Activated naive CD8-positive, alpha-beta T cell treated with anti-CD3 and anti-CD28 coated beads, Interleukin-2, amount 50 U/mL, for 24 hours (primary cell): ENCODE measurements around the gene CPSF4L.

Experiments used
- ATAC-seq: fragments of 150-1000 bp; cut with Tn5 transposase; one replicate; pipeline ENCODE4 v1.10.0; 2021
- DNase-seq: peaks from one replicate; pipeline ENCODE4 v3.0.0; 2021
- H3K27ac Mint-ChIP-seq: one replicate; pipeline ENCODE4 v1.8.0; 2021; ENCODE audit warnings: mild to moderate bottlenecking, mixed read lengths
- H3K27me3 Mint-ChIP-seq: one replicate; pipeline ENCODE4 v1.8.0; 2021; ENCODE audit warnings: mixed read lengths
- H3K36me3 Mint-ChIP-seq: one replicate; pipeline ENCODE4 v1.8.0; 2021; ENCODE audit warnings: low read depth, mixed read lengths
- H3K4me1 Mint-ChIP-seq: one replicate; pipeline ENCODE4 v1.8.0; 2021; ENCODE audit warnings: mixed read lengths
- H3K4me3 Mint-ChIP-seq: one replicate; pipeline ENCODE4 v1.8.0; 2021; ENCODE audit warnings: mild to moderate bottlenecking, moderate library complexity, mixed read lengths
- H3K9me3 Mint-ChIP-seq: one replicate; pipeline ENCODE4 v1.8.0; 2021; ENCODE audit warnings: mixed read lengths

Gene CPSF4L

GRCh38 chr17:73293480-73293911, 31.8 kb upstream of the CPSF4L start:
- Mint-ChIP-seq H3K27me3 (peaks cover 4% of the 10 kb centered on the region), H3K36me3 (no peaks in the 10 kb centered on the region), H3K27ac (no peak overlapping the region), H3K4me1 (peaks cover 20% of the 10 kb centered on the region), H3K9me3 (no peaks in the 10 kb centered on the region), H3K4me3 (no peak overlapping the region)
- no peak for DNase-seq
- no peak for ATAC-seq

DNA sequence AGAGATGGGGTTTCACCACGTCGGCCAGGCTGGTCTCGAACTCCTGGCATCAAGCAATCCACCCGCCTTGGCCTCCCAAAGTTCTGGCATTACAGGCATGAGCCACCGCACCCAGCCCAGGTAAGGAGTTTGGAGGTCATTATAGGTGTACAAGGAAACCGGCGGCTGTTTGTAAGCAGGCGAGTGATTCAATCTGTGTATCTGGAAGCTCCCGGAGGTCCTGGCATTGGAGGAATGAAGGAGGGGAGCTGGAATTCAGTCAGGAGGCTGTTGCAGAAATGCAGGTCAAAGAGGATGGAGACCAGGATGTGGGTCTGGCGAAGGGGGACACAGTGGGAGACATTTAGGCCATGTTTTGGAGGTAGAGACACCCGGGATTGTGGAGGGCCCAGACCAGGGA, 31.4 kb upstream of the CPSF4L start:
- H3K36me3 Mint-ChIP-seq, result no peaks in the 10 kb centered on the region

DNA sequence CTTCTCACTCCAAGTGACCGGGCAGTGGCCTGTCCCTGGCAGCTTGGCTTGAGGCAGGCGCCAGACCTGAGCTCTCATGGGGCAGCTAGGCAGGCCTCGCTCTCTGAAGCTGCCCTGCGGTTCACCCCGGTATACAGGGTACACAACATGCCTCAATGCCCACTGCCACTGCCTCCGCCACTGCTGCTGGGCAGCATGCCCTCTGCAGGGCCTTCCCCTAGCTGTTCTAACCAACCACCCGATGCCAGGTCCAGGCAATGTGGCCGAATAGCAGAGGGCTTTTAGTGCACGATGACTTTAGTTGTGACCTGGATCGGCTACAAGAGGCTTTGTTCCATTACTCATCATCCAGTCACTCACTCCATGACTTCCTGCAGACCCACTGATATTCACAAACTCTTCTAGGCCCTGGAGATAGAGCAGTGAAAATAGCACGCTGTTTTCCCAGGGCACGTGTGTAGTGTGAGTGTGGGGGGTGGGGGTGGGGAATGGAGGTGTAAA, 30.4 kb upstream of the CPSF4L start:
- Mint-ChIP-seq H3K4me3 (no peak overlapping the region), H3K36me3 (no peaks in the 10 kb centered on the region)
- ATAC-seq, result no peak

More for the DNA sequence above, 31.4 kb upstream of the CPSF4L start:
- Mint-ChIP-seq H3K9me3 (no peaks in the 10 kb centered on the region), H3K27me3 (peaks cover 3% of the 10 kb centered on the region), H3K4me3 (no peak overlapping the region), H3K4me1 (peaks cover 20% of the 10 kb centered on the region), H3K27ac (no peak overlapping the region)
- DNase-seq (no peak), ATAC-seq (no peak)

GRCh38 chr17:73291260-73291801, 29.7 kb upstream of the CPSF4L start:
- DNase-seq, result no peak
- Mint-ChIP-seq H3K9me3 (no peaks in the 10 kb centered on the region), H3K4me1 (peaks cover 20% of the 10 kb centered on the region), H3K27me3 (peaks cover 2% of the 10 kb centered on the region), H3K27ac (no peak overlapping the region), H3K36me3 (no peaks in the 10 kb centered on the region), H3K4me3 (no peak overlapping the region)
- ATAC-seq, result peak; percentile 44

More for the DNA sequence above, 30.4 kb upstream of the CPSF4L start:
- H3K27me3 Mint-ChIP-seq, result peaks cover 2% of the 10 kb centered on the region
- H3K27ac Mint-ChIP-seq, result no peak overlapping the region
- H3K4me1 Mint-ChIP-seq, result peaks cover 20% of the 10 kb centered on the region
- no peaks in the 10 kb centered on the region for H3K9me3 Mint-ChIP-seq
- no peak for DNase-seq

- Mint-ChIP-seq H3K27ac (no peak overlapping the region), H3K36me3 (no peaks in the 10 kb centered on the region), H3K9me3 (no peaks in the 10 kb centered on the region), H3K4me1 (peaks cover 20% of the 10 kb centered on the region), H3K27me3 (peaks cover 2% of the 10 kb centered on the region), H3K4me3 (no peak overlapping the region)
- ATAC-seq (no peak), DNase-seq (no peak)
Observed at GRCh38 chr17:73290399-73291259, 28.9 kb upstream of the CPSF4L start.

DNA sequence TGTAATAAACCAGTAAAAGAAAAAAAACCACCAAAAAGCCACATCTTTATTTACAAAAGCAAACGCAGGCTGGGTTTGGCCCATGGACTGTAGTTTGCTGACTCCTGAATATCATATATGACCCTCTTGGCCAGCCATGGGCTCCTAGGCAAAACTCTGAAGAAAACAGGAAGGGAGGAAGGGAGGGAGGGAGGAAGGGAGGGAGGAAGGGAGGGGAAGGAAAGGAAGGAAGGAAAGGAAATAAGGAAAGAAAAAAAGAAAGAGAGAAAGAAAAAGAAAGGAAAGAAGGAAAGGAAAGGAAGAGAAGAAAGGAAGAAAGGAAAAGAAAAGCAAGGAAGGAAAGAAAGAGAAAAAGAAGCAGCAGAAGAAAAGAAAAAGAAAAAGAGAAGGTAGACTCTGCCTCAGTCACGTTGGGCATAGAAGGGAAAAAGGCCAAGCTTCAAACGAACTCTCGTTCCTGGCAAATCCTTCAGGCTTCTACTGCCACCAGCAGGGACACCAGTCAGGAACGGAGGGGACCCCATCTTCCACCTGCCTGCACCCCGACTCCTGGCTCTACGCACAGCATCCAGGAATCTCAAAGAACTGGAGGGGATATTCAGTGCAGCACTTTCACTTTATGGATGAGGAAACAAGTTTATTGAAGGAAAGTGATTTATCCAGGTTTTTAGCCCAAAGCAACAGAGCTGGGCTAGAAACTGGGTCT, 28.0 kb upstream of the CPSF4L start:
- H3K27ac Mint-ChIP-seq, result no peak overlapping the region
- no peak for ATAC-seq
- no peaks in the 10 kb centered on the region for H3K9me3 Mint-ChIP-seq
- H3K36me3 Mint-ChIP-seq, result no peaks in the 10 kb centered on the region
- H3K4me3 Mint-ChIP-seq, result no peak overlapping the region
- no peak for DNase-seq
- H3K4me1 Mint-ChIP-seq, result peaks cover 20% of the 10 kb centered on the region
- peaks cover 2% of the 10 kb centered on the region for H3K27me3 Mint-ChIP-seq

- peaks cover 2% of the 10 kb centered on the region for H3K27me3 Mint-ChIP-seq
Observed at GRCh38 chr17:73288534-73289302, 27.0 kb upstream of the CPSF4L start.

DNA sequence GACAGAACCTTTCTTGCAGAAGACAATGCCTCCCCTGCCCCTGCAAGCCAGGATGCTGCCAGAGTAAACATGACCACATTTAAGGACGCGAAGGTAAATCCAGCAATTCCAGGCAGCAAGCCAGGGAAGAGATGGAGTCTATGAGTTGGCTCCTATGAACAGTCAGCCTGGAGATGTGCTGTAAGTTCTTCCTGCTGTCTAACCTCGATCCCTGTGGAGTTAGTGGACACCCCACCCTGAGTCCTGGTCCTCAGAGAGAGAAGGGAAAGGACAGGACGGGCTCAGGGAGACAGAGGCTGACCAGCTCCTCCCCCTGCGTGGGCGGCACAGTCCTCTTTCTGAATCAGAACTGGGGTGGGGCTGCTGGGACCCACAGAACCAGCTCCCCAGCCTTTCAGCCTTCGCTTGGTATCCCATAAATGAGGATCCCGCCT, 25.2 kb upstream of the CPSF4L start:
- Mint-ChIP-seq H3K9me3 (no peaks in the 10 kb centered on the region), H3K4me3 (no peak overlapping the region), H3K4me1 (peaks cover 16% of the 10 kb centered on the region), H3K27me3 (peaks cover 2% of the 10 kb centered on the region), H3K36me3 (no peaks in the 10 kb centered on the region), H3K27ac (no peak overlapping the region)
- ATAC-seq (no peak), DNase-seq (no peak)

More at GRCh38 chr17:73288534-73289302, 27.0 kb upstream of the CPSF4L start:
- Mint-ChIP-seq H3K36me3 (no peaks in the 10 kb centered on the region), H3K4me3 (no peak overlapping the region), H3K4me1 (peaks cover 20% of the 10 kb centered on the region), H3K9me3 (no peaks in the 10 kb centered on the region), H3K27ac (no peak overlapping the region)
- no peak for ATAC-seq
- no peak for DNase-seq

DNA sequence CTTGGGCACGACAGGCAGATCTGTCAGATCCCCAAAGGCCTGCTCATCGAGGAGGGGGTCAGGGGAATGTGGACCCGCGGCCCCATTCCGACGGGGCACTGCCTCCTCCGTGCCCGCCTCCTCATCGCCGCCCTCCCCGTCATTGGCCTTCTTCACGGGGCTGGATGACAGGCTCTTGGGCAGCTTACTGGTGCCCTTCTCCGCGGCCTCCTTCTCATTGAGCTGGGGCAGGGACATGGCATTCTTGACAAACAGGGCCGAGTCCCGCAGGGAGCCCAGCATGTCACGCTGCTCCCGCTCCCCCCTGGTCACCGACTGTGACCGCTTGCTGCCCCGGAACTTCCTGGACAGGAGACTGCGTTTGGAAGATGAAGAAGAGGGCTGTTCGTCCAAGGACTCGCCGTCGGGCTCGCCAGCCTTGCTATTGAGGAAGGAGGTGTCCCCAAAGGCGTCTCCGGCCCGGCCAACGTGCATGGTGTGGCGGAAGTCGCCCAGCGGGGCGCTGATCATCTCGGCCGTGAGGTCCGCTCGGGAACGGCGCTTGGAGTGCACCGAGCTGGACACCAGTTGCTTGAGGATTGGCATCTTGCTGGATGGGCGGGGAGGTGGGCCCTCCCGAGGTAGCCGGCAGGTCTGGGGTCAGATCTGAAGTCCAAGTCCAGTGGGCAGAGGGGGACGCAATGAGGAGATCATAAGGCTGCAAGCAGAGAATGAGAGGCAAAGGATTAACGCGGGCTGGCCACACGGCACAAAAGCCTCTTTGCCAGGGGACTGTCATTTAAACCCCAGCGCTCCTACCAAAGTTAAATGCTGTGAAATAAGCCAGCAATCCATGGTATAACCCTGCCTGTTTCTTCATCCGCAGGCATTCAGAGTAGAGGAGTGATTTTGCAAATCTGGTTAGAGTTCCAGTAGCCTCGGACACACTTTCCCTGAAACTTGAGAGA, 24.5 kb upstream of the CPSF4L start:
- Mint-ChIP-seq H3K27me3 (peaks cover 2% of the 10 kb centered on the region), H3K4me3 (no peak overlapping the region), H3K36me3 (no peaks in the 10 kb centered on the region), H3K4me1 (peaks cover 9% of the 10 kb centered on the region), H3K27ac (no peak overlapping the region), H3K9me3 (no peaks in the 10 kb centered on the region)
- DNase-seq (no peak), ATAC-seq (no peak)

GRCh38 chr17:73285603-73285908, 23.9 kb upstream of the CPSF4L start:
- Mint-ChIP-seq H3K4me3 (no peak overlapping the region), H3K27me3 (peaks cover 2% of the 10 kb centered on the region), H3K4me1 (peaks cover 4% of the 10 kb centered on the region), H3K9me3 (no peaks in the 10 kb centered on the region), H3K27ac (no peak overlapping the region), H3K36me3 (no peaks in the 10 kb centered on the region)
- no peak for DNase-seq
- ATAC-seq, result no peak

GRCh38 chr17:73284906-73285602, 23.4 kb upstream of the CPSF4L start:
- Mint-ChIP-seq H3K36me3 (no peaks in the 10 kb centered on the region), H3K27ac (no peak overlapping the region), H3K9me3 (no peaks in the 10 kb centered on the region), H3K4me3 (no peak overlapping the region), H3K27me3 (peaks cover 2% of the 10 kb centered on the region), H3K4me1 (no peaks in the 10 kb centered on the region)
- ATAC-seq (no peak), DNase-seq (no peak)

- Mint-ChIP-seq H3K27me3 (no peaks in the 10 kb centered on the region), H3K4me3 (no peak overlapping the region), H3K9me3 (no peaks in the 10 kb centered on the region), H3K4me1 (no peaks in the 10 kb centered on the region), H3K36me3 (no peaks in the 10 kb centered on the region), H3K27ac (no peak overlapping the region)
- no peak for ATAC-seq
- DNase-seq, result no peak
Observed at GRCh38 chr17:73284354-73284753, 22.7 kb upstream of the CPSF4L start.

GRCh38 chr17:73283841-73284282, 22.2 kb upstream of the CPSF4L start:
- Mint-ChIP-seq H3K27ac (no peak overlapping the region), H3K36me3 (no peaks in the 10 kb centered on the region), H3K27me3 (no peaks in the 10 kb centered on the region), H3K9me3 (no peaks in the 10 kb centered on the region), H3K4me3 (no peak overlapping the region), H3K4me1 (no peaks in the 10 kb centered on the region)
- ATAC-seq (no peak), DNase-seq (no peak)
